ENCODE results near the gene HERC3. TPM values are rescaled to one million over a fixed set of nuclear protein-coding genes. Genes with fewer than 3 reads are reported as not detected.

The HERC3 gene
- total RNA-seq, 4 donors from 2014 or later: 45.0 to 60.7 (median 51.9) TPM

- TF ChIP-seq POLR2A (IDR thresholded peaks at IDR 0.05) (no peak), POLR2AphosphoS5 (IDR thresholded peaks at IDR 0.05) (no peak), EP300 (IDR thresholded peaks at IDR 0.05) (no peak)
- TF ChIP-seq, protein P1, sequence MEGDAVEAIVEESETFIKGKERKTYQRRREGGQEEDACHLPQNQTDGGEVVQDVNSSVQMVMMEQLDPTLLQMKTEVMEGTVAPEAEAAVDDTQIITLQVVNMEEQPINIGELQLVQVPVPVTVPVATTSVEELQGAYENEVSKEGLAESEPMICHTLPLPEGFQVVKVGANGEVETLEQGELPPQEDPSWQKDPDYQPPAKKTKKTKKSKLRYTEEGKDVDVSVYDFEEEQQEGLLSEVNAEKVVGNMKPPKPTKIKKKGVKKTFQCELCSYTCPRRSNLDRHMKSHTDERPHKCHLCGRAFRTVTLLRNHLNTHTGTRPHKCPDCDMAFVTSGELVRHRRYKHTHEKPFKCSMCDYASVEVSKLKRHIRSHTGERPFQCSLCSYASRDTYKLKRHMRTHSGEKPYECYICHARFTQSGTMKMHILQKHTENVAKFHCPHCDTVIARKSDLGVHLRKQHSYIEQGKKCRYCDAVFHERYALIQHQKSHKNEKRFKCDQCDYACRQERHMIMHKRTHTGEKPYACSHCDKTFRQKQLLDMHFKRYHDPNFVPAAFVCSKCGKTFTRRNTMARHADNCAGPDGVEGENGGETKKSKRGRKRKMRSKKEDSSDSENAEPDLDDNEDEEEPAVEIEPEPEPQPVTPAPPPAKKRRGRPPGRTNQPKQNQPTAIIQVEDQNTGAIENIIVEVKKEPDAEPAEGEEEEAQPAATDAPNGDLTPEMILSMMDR (IDR thresholded peaks at IDR 0.05): no peak
- WGBS, 2 donors (ENCODE audit: low coverage in 1 of 2): 93% methylated on average over 3 of the region's 3 CpGs; no CpG with 5 or more reads in 1 of the 2 donors
- Histone ChIP-seq H3K27me3 (no peaks in the 10 kb centered on the region), H3K9me3 (no peaks in the 10 kb centered on the region), H3K27ac (no peak overlapping the region), H3K4me1 (peaks cover 0 to 13% (median 0%) of the 10 kb centered on the region in 3 donors), H3K36me3 (peaks cover 0 to 58% of the 10 kb centered on the region in 2 donors), H3K4me3 (no peak overlapping the region)
- no peak for ATAC-seq
Observed at GRCh38 chr4:88754796-88755195, 162.5 kb downstream of the HERC3 start.

DNA sequence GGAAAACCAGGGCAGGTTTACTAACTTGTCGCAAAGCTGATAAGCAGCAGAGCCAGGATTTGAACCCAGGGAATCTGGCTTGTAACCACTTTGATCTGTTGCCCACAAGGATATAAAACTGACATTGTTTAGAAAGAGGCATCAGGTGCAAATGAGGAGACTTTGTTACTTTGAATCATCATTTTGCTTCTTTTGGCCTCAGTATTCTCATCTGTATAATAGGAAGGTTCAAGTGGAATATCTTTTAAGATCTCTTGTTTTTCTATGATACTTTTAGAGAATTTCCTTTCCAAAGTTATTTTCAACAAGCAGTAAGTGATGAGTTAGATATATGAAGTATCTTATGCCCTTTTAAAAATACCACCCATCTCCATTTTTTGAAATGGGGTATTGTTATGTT, 163.2 kb downstream of the HERC3 start:
- Histone ChIP-seq H3K9me3 (no peaks in the 10 kb centered on the region), H3K36me3 (peaks cover 0 to 52% of the 10 kb centered on the region in 2 donors), H3K27me3 (no peaks in the 10 kb centered on the region), H3K4me3 (no peak overlapping the region), H3K4me1 (peaks cover 0 to 16% (median 0%) of the 10 kb centered on the region in 3 donors), H3K27ac (no peak overlapping the region)
- ATAC-seq: no peak
- 86 to 100% methylated on average over 1 of the region's 1 CpG for WGBS, 2 donors (ENCODE audit: low coverage in 1 of 2)
- TF ChIP-seq POLR2A (IDR thresholded peaks at IDR 0.05) (no peak), EP300 (IDR thresholded peaks at IDR 0.05) (no peak), POLR2AphosphoS5 (IDR thresholded peaks at IDR 0.05) (no peak)
- TF ChIP-seq, protein P1 (IDR thresholded peaks at IDR 0.05): no peak

DNA sequence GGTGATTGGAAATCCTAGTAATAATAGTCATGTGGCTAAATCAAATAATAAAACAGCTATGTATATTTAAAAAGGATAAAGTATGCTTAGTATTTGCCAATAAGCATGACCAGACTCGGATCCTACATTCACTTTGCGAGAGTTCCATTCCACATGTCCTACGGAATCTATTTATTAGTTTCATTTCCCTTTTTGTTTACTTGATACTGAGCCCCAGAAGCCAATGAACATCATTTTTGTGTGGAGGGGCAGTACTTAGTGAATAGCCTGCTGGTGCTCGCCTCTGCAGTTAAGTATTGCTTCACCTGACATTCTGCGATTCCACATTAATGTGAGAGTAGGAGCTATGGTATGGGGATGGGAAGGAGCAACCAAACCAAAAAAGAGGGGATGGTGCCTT, 163.9 kb downstream of the HERC3 start:
- H3K4me3 ChIP-seq: no peak overlapping the region
- no peaks in the 10 kb centered on the region for H3K9me3 ChIP-seq
- no peaks in the 10 kb centered on the region for H3K27me3 ChIP-seq
- H3K4me1 ChIP-seq: peaks cover 0 to 16% (median 0%) of the 10 kb centered on the region in 3 donors
- peaks cover 0 to 45% of the 10 kb centered on the region in 2 donors for H3K36me3 ChIP-seq
- WGBS, 2 donors (ENCODE audit: low coverage in 1 of 2): 91 to 98% methylated on average over 5 of the region's 5 CpGs
- H3K27ac ChIP-seq: no peak overlapping the region
- ATAC-seq: no peak
- TF ChIP-seq POLR2AphosphoS5 (IDR thresholded peaks at IDR 0.05) (no peak), EP300 (IDR thresholded peaks at IDR 0.05) (no peak), POLR2A (IDR thresholded peaks at IDR 0.05) (no peak)
- TF ChIP-seq, protein P1 (IDR thresholded peaks at IDR 0.05): no peak

GRCh38 chr4:88757067-88757466, 164.8 kb downstream of the HERC3 start:
- TF ChIP-seq, protein P1 (IDR thresholded peaks at IDR 0.05): no peak
- TF ChIP-seq POLR2A (IDR thresholded peaks at IDR 0.05) (no peak), EP300 (IDR thresholded peaks at IDR 0.05) (no peak), POLR2AphosphoS5 (IDR thresholded peaks at IDR 0.05) (no peak)
- H3K27me3 ChIP-seq: no peaks in the 10 kb centered on the region
- no peak overlapping the region for H3K4me3 ChIP-seq
- H3K36me3 ChIP-seq: peaks cover 0 to 39% of the 10 kb centered on the region in 2 donors
- H3K4me1 ChIP-seq: peaks cover 0 to 16% (median 0%) of the 10 kb centered on the region in 3 donors
- no peaks in the 10 kb centered on the region for H3K9me3 ChIP-seq
- H3K27ac ChIP-seq: no peak overlapping the region
- ATAC-seq: no peak

GRCh38 chr4:88757776-88758175, 165.5 kb downstream of the HERC3 start:
- H3K4me1 ChIP-seq: peaks cover 0 to 16% (median 0%) of the 10 kb centered on the region in 3 donors
- ATAC-seq: no peak
- no peak for TF ChIP-seq POLR2A (IDR thresholded peaks at IDR 0.05)
- TF ChIP-seq, protein P1 (IDR thresholded peaks at IDR 0.05): no peak
- no peak for TF ChIP-seq POLR2AphosphoS5 (IDR thresholded peaks at IDR 0.05)
- no peak for TF ChIP-seq EP300 (IDR thresholded peaks at IDR 0.05)
- H3K27ac ChIP-seq: no peak overlapping the region
- H3K27me3 ChIP-seq: no peaks in the 10 kb centered on the region
- 78 to 87% methylated on average over 6 of the region's 6 CpGs for WGBS, 2 donors (ENCODE audit: low coverage in 1 of 2)
- no peaks in the 10 kb centered on the region for H3K9me3 ChIP-seq
- H3K36me3 ChIP-seq: peaks cover 0 to 39% of the 10 kb centered on the region in 2 donors
- no peak overlapping the region for H3K4me3 ChIP-seq

Measured in gastroesophageal sphincter (tissue), 4 donors.